ENCODE results near the gene P4HB.

Gene P4HB

GRCh38 chr17:81802856-81803643 lies 57.3 kb downstream of the P4HB start:
- no peak for TF ChIP-seq CTCF (IDR thresholded peaks at IDR 0.05; ENCODE audit: low read length, missing control alignments)
- no peak for DNase-seq (ENCODE audit: low read depth)
- no peak overlapping the region for H3K4me3 ChIP-seq (replicated peaks; ENCODE audit: low read depth, low read length)

- no peak for DNase-seq (ENCODE audit: low read depth)
- H3K4me3 ChIP-seq (replicated peaks; ENCODE audit: low read depth, low read length), result no peak overlapping the region
- no peak for TF ChIP-seq CTCF (IDR thresholded peaks at IDR 0.05; ENCODE audit: low read length, missing control alignments)
Measured at GRCh38 chr17:81802048-81802758, 58.1 kb downstream of the P4HB start.

- DNase-seq (ENCODE audit: low read depth), result no peak
- TF ChIP-seq CTCF (IDR thresholded peaks at IDR 0.05; ENCODE audit: low read length, missing control alignments), result no peak
- H3K4me3 ChIP-seq (replicated peaks; ENCODE audit: low read depth, low read length), result no peak overlapping the region
Measured at GRCh38 chr17:81801327-81801726, 59.0 kb downstream of the P4HB start.

- TF ChIP-seq CTCF (IDR thresholded peaks at IDR 0.05; ENCODE audit: low read length, missing control alignments), result no peak
- peak; percentile 14 for DNase-seq (ENCODE audit: low read depth)
- H3K4me3 ChIP-seq (replicated peaks; ENCODE audit: low read depth, low read length), result no peak overlapping the region
Measured at GRCh38 chr17:81794509-81794908, 65.8 kb downstream of the P4HB start.

- no peak overlapping the region for H3K4me3 ChIP-seq (replicated peaks; ENCODE audit: low read depth, low read length)
- DNase-seq (ENCODE audit: low read depth), result no peak
- no peak for TF ChIP-seq CTCF (IDR thresholded peaks at IDR 0.05; ENCODE audit: low read length, missing control alignments)
Measured at GRCh38 chr17:81794074-81794476, 66.3 kb downstream of the P4HB start.
